Esophagus (tissue), 2 donors: ENCODE measurements around the gene PLA2G4C. TPM values are rescaled to one million over a fixed set of nuclear protein-coding genes. Genes with fewer than 3 reads are reported as not detected.

Source experiments
- H3K27ac ChIP-seq, 2 donors: one replicate each; pipeline ENCODE4 v1.5.1; 2013; ENCODE audit warnings: low read depth in 2 of 2, mild to moderate bottlenecking in 2 of 2, inconsistent platforms in 1 of 2, low read length in 1 of 2, moderate library complexity in 1 of 2
- H3K27me3 ChIP-seq, 2 donors: one replicate each; pipeline ENCODE4 v1.6.1; 2013; ENCODE audit warnings: low read length in 2 of 2, control low read depth in 1 of 2, mild to moderate bottlenecking in 1 of 2; ENCODE audit not compliant: insufficient read depth in 2 of 2, control insufficient read depth in 1 of 2
- H3K36me3 ChIP-seq, 2 donors: one replicate each; pipeline ENCODE4 v1.6.1; 2013; ENCODE audit warnings: low read length in 1 of 2; ENCODE audit not compliant: control insufficient read depth in 2 of 2, insufficient read depth in 2 of 2
- H3K4me1 ChIP-seq, 2 donors: one replicate each; pipeline ENCODE4 v1.6.1; 2013; ENCODE audit warnings: low read length in 1 of 2; ENCODE audit not compliant: control insufficient read depth in 2 of 2, insufficient read depth in 2 of 2
- H3K4me3 ChIP-seq, 2 donors: one replicate each; pipeline ENCODE4 v1.5.1; 2013; ENCODE audit warnings: low read length in 2 of 2, mild to moderate bottlenecking in 2 of 2, low read depth in 1 of 2, moderate library complexity in 1 of 2
- H3K9me3 ChIP-seq, 2 donors: one replicate each; pipeline ENCODE4 v1.6.1; 2013; ENCODE audit warnings: mild to moderate bottlenecking in 2 of 2, low read depth in 1 of 2, low read length in 1 of 2, moderate library complexity in 1 of 2; ENCODE audit not compliant: control insufficient read depth in 2 of 2, insufficient read depth in 1 of 2
- WGBS, 2 donors: extraction: QIAGEN DNeasy Blood & Tissue Kit; methylation state at CpG; one replicate each; pipeline ENCODE4 v1.1.7; 2013; 5-methylcytosine and 5-hydroxymethylcytosine counted together
- polyA plus RNA-seq, 2 donors: library from polyadenylated mRNA; stranded (reverse); fragments of 200-250 nt; gene quantifications; one replicate each; pipeline ENCODE4 v1.2.3, GENCODE V29; 2013
- donor health status: healthy with polysubstance abuse.
- donor health status: Bipolar disorder and iron deficiency.

PLA2G4C gene
- polyA plus RNA-seq, 2 donors = 1.8 to 2.8 TPM

- WGBS, 2 donors = 83 to 92% methylated on average over 12 of the region's 12 CpGs
- no peak overlapping the region for H3K4me3 ChIP-seq
- H3K4me1 ChIP-seq = peaks cover 0 to 8% of the 10 kb centered on the region in 2 donors
- no peaks in the 10 kb centered on the region for H3K27me3 ChIP-seq
- peaks cover 0 to 18% of the 10 kb centered on the region in 2 donors for H3K36me3 ChIP-seq
- H3K27ac ChIP-seq = no peak overlapping the region
- H3K9me3 ChIP-seq = peaks cover 0 to 2% of the 10 kb centered on the region in 2 donors
These were observed 7.0 kb upstream of the PLA2G4C start for GRCh38 chr19:48117515-48118130.

DNA sequence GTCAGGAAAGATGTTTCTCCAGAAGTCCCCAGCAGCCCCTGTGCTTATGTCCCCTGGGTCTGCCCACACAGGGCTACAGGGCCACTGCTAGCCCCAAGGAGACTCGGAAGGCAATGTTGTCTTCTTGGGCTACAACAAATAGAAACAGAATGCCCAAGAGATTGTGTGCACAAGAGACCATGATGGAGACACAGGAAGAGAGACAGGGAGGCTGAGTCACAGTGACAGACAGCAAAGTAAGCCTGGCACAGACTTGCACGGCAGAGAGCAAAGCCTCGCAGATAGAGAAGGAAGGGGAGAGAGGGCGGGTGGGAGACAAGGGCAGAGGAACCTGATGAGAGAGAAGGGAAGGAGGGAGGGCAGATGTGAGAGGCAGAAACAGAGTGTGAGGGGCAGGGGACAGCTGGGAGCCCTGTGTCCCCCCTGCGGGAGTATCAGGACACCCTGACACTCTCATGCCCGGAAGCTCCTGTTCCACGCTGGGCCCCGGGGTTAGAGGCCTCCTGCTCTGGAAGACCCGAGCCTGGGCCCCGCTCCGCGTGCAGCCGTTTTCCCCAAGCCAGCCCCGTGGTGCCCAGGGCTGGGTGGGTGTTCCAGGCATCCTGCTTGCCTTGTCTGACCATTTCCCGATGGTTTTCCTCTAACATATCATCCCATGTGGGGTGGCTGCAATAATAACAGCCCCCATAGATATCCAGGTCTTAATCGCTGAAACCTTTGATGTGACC lies 2.7 kb upstream of the PLA2G4C start:
- Histone ChIP-seq H3K4me3 (no peak overlapping the region), H3K9me3 (no peaks in the 10 kb centered on the region), H3K4me1 (no peaks in the 10 kb centered on the region), H3K36me3 (peaks cover 0 to 10% of the 10 kb centered on the region in 2 donors), H3K27ac (no peak overlapping the region), H3K27me3 (no peaks in the 10 kb centered on the region)
- WGBS, 2 donors = 82 to 86% methylated on average over 13 to 16 of the region's 16 CpGs

- WGBS, 2 donors = 60 to 61% methylated on average over 7 of the region's 7 CpGs
- Histone ChIP-seq H3K4me3 (no peak overlapping the region), H3K9me3 (no peaks in the 10 kb centered on the region), H3K27me3 (no peaks in the 10 kb centered on the region), H3K27ac (peak overlapping the region; percentile 91 to 94), H3K4me1 (no peaks in the 10 kb centered on the region), H3K36me3 (peaks cover 0 to 4% of the 10 kb centered on the region in 2 donors)
These were observed 663 bp upstream of the PLA2G4C start for GRCh38 chr19:48111280-48111679.

GRCh38 chr19:48108997-48109782 lies 1.4 kb downstream of the PLA2G4C start:
- Histone ChIP-seq H3K9me3 (no peaks in the 10 kb centered on the region), H3K36me3 (no peaks in the 10 kb centered on the region), H3K27ac (no peak overlapping the region), H3K4me1 (no peaks in the 10 kb centered on the region), H3K4me3 (no peak overlapping the region), H3K27me3 (no peaks in the 10 kb centered on the region)
- WGBS, 2 donors = 76 to 78% methylated on average over 15 of the region's 15 CpGs

DNA sequence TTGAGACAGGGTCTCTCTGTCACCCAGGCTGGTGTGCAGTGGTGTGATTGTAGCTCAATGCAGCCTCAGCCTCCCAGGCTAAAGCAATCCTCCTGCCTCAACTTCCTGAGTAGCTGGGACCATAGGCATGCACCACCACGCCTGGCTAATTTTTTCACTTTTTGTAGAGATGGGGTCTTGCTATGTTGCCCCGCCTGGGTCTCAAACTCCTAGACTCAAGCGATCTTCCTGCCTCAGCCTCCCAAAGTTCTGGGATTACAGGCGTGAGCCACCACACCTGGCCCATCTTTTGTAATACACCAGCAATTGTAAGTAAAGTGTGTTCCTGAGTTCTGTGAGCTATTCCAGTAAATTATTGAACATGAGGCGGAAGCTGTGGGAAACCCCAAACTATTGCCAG lies 6.7 kb downstream of the PLA2G4C start:
- 91 to 96% methylated on average over 5 of the region's 5 CpGs for WGBS, 2 donors
- Histone ChIP-seq H3K4me1 (no peaks in the 10 kb centered on the region), H3K27me3 (no peaks in the 10 kb centered on the region), H3K36me3 (no peaks in the 10 kb centered on the region), H3K4me3 (no peak overlapping the region), H3K27ac (no peak overlapping the region), H3K9me3 (no peaks in the 10 kb centered on the region)

DNA sequence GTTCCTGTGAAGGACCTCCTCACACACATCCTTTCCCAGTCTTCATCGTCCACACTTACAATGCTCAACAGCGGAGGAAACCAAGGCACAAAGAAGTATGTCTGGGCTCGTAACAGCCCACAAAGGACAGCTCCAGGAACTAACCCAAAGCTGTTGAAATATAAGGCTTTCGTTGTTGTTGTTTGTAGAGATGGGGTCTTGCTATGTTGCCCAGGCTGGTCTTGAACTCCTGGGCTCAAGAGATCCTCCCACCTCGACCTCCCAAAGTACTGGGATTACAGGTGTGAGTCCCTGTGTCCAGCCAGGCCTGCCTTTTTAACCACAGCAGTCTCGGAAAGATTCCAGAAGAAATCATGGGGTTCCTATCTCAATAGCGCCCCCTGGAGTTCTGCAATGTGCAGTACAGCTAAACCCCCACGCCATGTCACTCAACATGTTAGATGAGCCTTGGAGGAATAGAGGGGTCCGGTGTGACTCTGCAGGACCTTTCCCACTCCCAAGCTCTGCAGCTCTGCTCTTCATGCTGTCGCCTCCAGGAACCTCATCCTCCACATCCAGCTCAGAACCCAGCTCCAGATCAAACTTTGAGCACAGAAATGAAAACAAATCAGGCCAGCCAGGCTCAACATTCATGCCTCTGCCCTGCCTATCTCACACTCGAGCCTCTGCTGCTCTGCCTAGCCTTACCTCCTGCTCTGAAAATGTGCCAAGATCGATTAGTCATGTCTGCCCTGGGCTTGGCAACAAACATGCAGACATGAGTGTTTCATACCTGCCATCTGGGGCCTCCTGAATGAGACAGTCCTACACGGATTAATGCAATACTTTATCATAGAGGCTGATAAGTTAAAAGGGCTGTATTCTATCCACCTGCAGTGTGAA lies 7.5 kb downstream of the PLA2G4C start:
- Histone ChIP-seq H3K4me3 (no peak overlapping the region), H3K27ac (no peak overlapping the region), H3K9me3 (no peaks in the 10 kb centered on the region), H3K4me1 (no peaks in the 10 kb centered on the region), H3K36me3 (no peaks in the 10 kb centered on the region), H3K27me3 (no peaks in the 10 kb centered on the region)
- WGBS, 2 donors = 57 to 61% methylated on average over 13 of the region's 13 CpGs

DNA sequence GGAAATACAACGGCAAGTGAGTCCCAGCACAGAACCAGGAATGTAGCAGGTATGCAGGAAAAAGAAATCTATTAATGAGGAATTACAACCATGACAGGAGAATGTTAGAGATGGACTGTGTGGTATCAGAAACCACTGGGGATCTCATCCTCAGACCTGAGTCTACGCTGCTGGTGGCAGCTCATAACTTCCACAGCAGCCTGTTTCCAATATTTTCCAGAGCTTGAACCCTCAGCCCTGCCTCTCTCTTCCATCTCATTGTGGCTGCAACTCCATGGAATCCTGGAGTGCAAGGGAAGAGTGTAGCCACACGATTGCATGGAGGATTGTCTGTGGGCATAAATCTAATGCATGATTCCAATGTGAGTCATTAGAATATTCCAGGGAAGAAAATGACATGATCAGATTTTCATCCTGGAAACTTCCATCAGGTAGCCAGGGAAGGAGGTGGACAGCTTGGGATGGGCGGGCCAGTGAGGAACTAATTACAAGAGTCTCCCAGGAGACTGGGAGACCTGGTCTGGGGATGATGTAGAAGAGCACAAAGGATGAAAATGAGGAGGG lies 14.9 kb downstream of the PLA2G4C start:
- Histone ChIP-seq H3K4me1 (peaks cover 0 to under 1% of the 10 kb centered on the region in 2 donors), H3K27ac (no peak overlapping the region), H3K27me3 (no peaks in the 10 kb centered on the region), H3K4me3 (no peak overlapping the region), H3K9me3 (peaks cover 0 to 2% of the 10 kb centered on the region in 2 donors), H3K36me3 (peaks cover 0 to 2% of the 10 kb centered on the region in 2 donors)
- 85 to 90% methylated on average over 4 of the region's 4 CpGs for WGBS, 2 donors

GRCh38 chr19:48094855-48095203 lies 15.8 kb downstream of the PLA2G4C start:
- peaks cover 0 to 2% of the 10 kb centered on the region in 2 donors for H3K9me3 ChIP-seq
- peaks cover 0 to 3% of the 10 kb centered on the region in 2 donors for H3K4me1 ChIP-seq
- H3K27ac ChIP-seq = no peak overlapping the region
- H3K4me3 ChIP-seq = no peak overlapping the region
- 87 to 95% methylated on average over 2 of the region's 2 CpGs for WGBS, 2 donors
- H3K27me3 ChIP-seq = no peaks in the 10 kb centered on the region
- peaks cover 0 to 2% of the 10 kb centered on the region in 2 donors for H3K36me3 ChIP-seq
